Loucy (cell line): ENCODE data around the gene TCAF2.
"Not testable (repeated sequence)": the region's sequence is repeated elsewhere in the genome, so short reads cannot be mapped to it uniquely, and the experiment has no call there.

Source experiments
- H2AFZ ChIP-seq: fragments of 200-600 bp; sonication (generic); 2 replicates; pipeline ENCODE4 v1.6.0; 2016; ENCODE audit warnings: antibody characterized with exemption, mild to moderate bottlenecking, low read length, moderate library complexity
- H3F3A ChIP-seq: fragments of 200-600 bp; 2 replicates; pipeline ENCODE4 v1.6.0; 2016; ENCODE audit warnings: antibody characterized with exemption, low read depth, mild to moderate bottlenecking
- H3K27me3 ChIP-seq: fragments of 200-600 bp; sonication (generic); 2 replicates; pipeline ENCODE4 v1.6.1; 2014; ENCODE audit warnings: low read length, mild to moderate bottlenecking; ENCODE audit not compliant: insufficient read depth, poor library complexity, severe bottlenecking
- H3K36me3 ChIP-seq: fragments of 200-600 bp; sonication (generic); 2 replicates; pipeline ENCODE4 v1.6.1; 2016; ENCODE audit warnings: low read length; ENCODE audit not compliant: insufficient read depth
- H3K4me1 ChIP-seq: fragments of 200-600 bp; sonication (generic); 2 replicates; pipeline ENCODE4 v1.5.1; 2014; ENCODE audit warnings: low read length, mild to moderate bottlenecking; ENCODE audit not compliant: insufficient read depth, poor library complexity, severe bottlenecking
- H3K4me2 ChIP-seq: fragments of 200-600 bp; sonication (generic); 2 replicates; pipeline ENCODE4 v1.6.0; 2014; ENCODE audit warnings: antibody characterized with exemption, low read length, low read depth, mild to moderate bottlenecking; ENCODE audit not compliant: poor library complexity, severe bottlenecking
- H3K4me3 ChIP-seq: fragments of 200-600 bp; sonication (generic); 2 replicates; pipeline ENCODE4 v1.5.1; 2014; ENCODE audit warnings: low read length, mild to moderate bottlenecking, mixed read lengths; ENCODE audit not compliant: poor library complexity, severe bottlenecking
- H3K79me2 ChIP-seq: fragments of 200-600 bp; sonication (generic); 2 replicates; pipeline ENCODE4 v1.6.1; 2014; ENCODE audit warnings: low read length; ENCODE audit not compliant: insufficient read depth
- H3K9ac ChIP-seq: fragments of 200-600 bp; sonication (generic); 2 replicates; pipeline ENCODE4 v1.6.0; 2014; ENCODE audit warnings: mild to moderate bottlenecking, low read depth, low read length, moderate library complexity; ENCODE audit not compliant: poor library complexity, severe bottlenecking
- H3K9me2 ChIP-seq: fragments of 200-600 bp; sonication (generic); replicated peaks from 2 replicates; pipeline ENCODE4 v1.6.1; 2016; ENCODE audit warnings: low read depth, low read length, mixed read lengths
- H3K9me3 ChIP-seq: fragments of 200-600 bp; sonication (generic); 2 replicates; pipeline ENCODE4 v1.6.1; 2014; ENCODE audit warnings: mild to moderate bottlenecking, antibody characterized with exemption, low read length, low read depth; ENCODE audit not compliant: insufficient read depth
- H4K20me1 ChIP-seq: fragments of 200-600 bp; sonication (generic); 2 replicates; pipeline ENCODE4 v1.6.0; 2014; ENCODE audit warnings: antibody characterized with exemption, low read length, mild to moderate bottlenecking; ENCODE audit not compliant: insufficient read depth, poor library complexity, severe bottlenecking

TCAF2 gene

GRCh38 chr7:143620646-143621045 is at the start of gene TCAF2:
Gene TCAF2, plus strand, starts transcription at chr7:143620974.
- not testable (repeated sequence) for H3K36me3 ChIP-seq, H3K79me2 ChIP-seq, H3K27me3 ChIP-seq, H4K20me1 ChIP-seq, H3K4me3 ChIP-seq, H3K4me1 ChIP-seq, H3F3A ChIP-seq, H3K9me2 ChIP-seq, H3K9me3 ChIP-seq, H3K9ac ChIP-seq, H2AFZ ChIP-seq, H3K4me2 ChIP-seq

GRCh38 chr7:143571501-143571900 is 49.3 kb upstream of the TCAF2 start, which contains the start of gene CTAGE15:
Gene CTAGE15, plus strand, starts transcription at chr7:143571801. Its CDS starts 17 bp downstream, at chr7:143571818.
- H3K4me3 ChIP-seq, H4K20me1 ChIP-seq, H3K36me3 ChIP-seq, H3K27me3 ChIP-seq, H3K9ac ChIP-seq, H3K79me2 ChIP-seq, H3K9me2 ChIP-seq, H3K4me2 ChIP-seq, H2AFZ ChIP-seq, H3K9me3 ChIP-seq, H3F3A ChIP-seq, H3K4me1 ChIP-seq: not testable (repeated sequence)

GRCh38 chr7:143588183-143588582 is 32.6 kb upstream of the TCAF2 start:
- H3K4me3 ChIP-seq, H3K4me2 ChIP-seq, H3K27me3 ChIP-seq, H3K9ac ChIP-seq, H3K9me3 ChIP-seq, H3K79me2 ChIP-seq, H4K20me1 ChIP-seq, H2AFZ ChIP-seq, H3F3A ChIP-seq, H3K36me3 ChIP-seq, H3K4me1 ChIP-seq, H3K9me2 ChIP-seq: not testable (repeated sequence)

GRCh38 chr7:143589897-143590296 is 30.9 kb upstream of the TCAF2 start:
- H3K27me3 ChIP-seq, H3K4me1 ChIP-seq, H3K4me2 ChIP-seq, H4K20me1 ChIP-seq, H2AFZ ChIP-seq, H3F3A ChIP-seq, H3K36me3 ChIP-seq, H3K79me2 ChIP-seq, H3K9me2 ChIP-seq, H3K9me3 ChIP-seq, H3K9ac ChIP-seq, H3K4me3 ChIP-seq: not testable (repeated sequence)

- H3F3A ChIP-seq, H3K36me3 ChIP-seq, H3K4me3 ChIP-seq, H3K4me1 ChIP-seq, H3K79me2 ChIP-seq, H3K9me3 ChIP-seq, H3K9me2 ChIP-seq, H3K27me3 ChIP-seq, H3K4me2 ChIP-seq, H2AFZ ChIP-seq, H4K20me1 ChIP-seq, H3K9ac ChIP-seq: not testable (repeated sequence)
These were observed 22.7 kb upstream of the TCAF2 start for GRCh38 chr7:143598086-143598485.

- H3K9me2 ChIP-seq, H3K9ac ChIP-seq, H3F3A ChIP-seq, H3K9me3 ChIP-seq, H3K36me3 ChIP-seq, H2AFZ ChIP-seq, H3K27me3 ChIP-seq, H3K4me3 ChIP-seq, H3K4me2 ChIP-seq, H3K79me2 ChIP-seq, H3K4me1 ChIP-seq, H4K20me1 ChIP-seq: not testable (repeated sequence)
These were observed 17.2 kb upstream of the TCAF2 start for GRCh38 chr7:143603549-143603948.

- H3K79me2 ChIP-seq, H3K4me2 ChIP-seq, H3K27me3 ChIP-seq, H3K36me3 ChIP-seq, H3K9me2 ChIP-seq, H3K9me3 ChIP-seq, H3K4me3 ChIP-seq, H4K20me1 ChIP-seq, H3K9ac ChIP-seq, H3K4me1 ChIP-seq, H2AFZ ChIP-seq, H3F3A ChIP-seq: not testable (repeated sequence)
These were observed 14.7 kb upstream of the TCAF2 start for GRCh38 chr7:143606088-143606487.
